ENCODE data around the gene TNFRSF13B. TPM values are rescaled to one million over a fixed set of nuclear protein-coding genes. Genes with fewer than 3 reads are reported as not detected.

Gene TNFRSF13B
- total RNA-seq, 1 donor from 2014 or later = not detected

GRCh38 chr17:16926571-16927451, 45.1 kb downstream of the TNFRSF13B start:
- Histone ChIP-seq H3K27me3 (ENCODE audit: control insufficient read depth, insufficient read depth, low read length) (peaks cover 2% of the 10 kb centered on the region), H3K36me3 (ENCODE audit: control insufficient read depth, insufficient read depth, low read length) (no peaks in the 10 kb centered on the region), H3K4me3 (ENCODE audit: low read depth, low read length) (no peak overlapping the region)
- no peak for DNase-seq (ENCODE audit: low read depth)
- TF ChIP-seq CTCF (IDR thresholded peaks at IDR 0.05; ENCODE audit: insufficient read depth, low read length, poor library complexity, severe bottlenecking) = no peak

DNA sequence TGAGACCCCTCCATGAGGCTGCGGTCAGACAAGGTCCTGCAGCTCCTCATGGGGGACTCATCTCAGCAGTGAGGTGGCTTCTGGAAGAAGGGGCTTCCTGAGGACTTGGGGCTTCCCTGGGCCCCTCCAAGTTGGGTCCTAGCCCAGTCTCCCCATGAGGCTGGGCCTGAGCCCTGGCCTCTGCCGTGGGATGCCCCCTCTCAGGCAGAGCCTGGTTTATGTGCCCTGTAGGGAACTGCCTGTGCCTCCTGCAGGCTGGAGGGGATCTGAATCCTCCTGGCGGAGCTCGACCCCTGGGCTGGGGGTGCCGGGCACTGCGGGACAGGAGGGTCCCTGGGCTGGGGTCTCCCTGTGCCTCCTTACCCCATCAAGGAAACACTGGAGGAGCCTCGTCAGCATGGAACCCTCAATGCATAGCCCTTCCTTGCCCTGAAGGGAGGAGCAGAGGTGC, 45.8 kb downstream of the TNFRSF13B start:
- Histone ChIP-seq H3K4me3 (ENCODE audit: low read depth, low read length) (no peak overlapping the region), H3K36me3 (ENCODE audit: control insufficient read depth, insufficient read depth, low read length) (no peaks in the 10 kb centered on the region), H3K27me3 (ENCODE audit: control insufficient read depth, insufficient read depth, low read length) (peaks cover 2% of the 10 kb centered on the region)
- DNase-seq (ENCODE audit: low read depth) = no peak
- no peak for TF ChIP-seq CTCF (IDR thresholded peaks at IDR 0.05; ENCODE audit: insufficient read depth, low read length, poor library complexity, severe bottlenecking)

DNA sequence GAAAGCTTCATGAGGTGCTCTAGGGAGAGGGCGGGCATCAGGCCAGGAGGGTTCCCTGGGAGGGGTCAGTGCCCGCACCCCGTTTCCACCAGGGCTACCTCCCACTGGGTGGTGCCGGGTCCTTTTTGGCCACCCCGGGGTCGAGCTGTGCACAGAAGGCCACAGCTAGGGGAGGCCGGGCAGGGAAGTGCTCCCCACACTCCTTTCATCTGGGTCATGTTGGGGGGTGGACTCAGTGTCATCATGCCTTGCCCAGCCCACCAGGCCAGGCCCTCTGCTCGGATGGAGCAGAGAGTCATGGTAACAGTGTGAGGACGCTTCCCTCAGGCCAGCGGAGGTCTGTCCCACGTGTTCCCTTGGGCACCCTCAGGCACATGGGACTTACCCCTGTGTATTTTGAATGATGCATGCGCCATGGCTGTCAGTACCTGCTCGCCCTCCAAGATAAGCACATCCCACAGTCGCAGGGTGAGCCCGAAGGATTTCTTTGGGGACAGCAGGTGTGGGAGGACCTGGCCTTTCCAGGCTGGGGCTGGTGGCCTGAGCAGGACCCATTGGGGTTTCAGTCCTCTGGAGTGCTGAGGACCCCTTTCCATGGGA, 46.4 kb downstream of the TNFRSF13B start:
- peaks cover 3% of the 10 kb centered on the region for H3K27me3 ChIP-seq (ENCODE audit: control insufficient read depth, insufficient read depth, low read length)
- no peak for TF ChIP-seq CTCF (IDR thresholded peaks at IDR 0.05; ENCODE audit: insufficient read depth, low read length, poor library complexity, severe bottlenecking)
- no peak overlapping the region for H3K4me3 ChIP-seq (ENCODE audit: low read depth, low read length)

DNA sequence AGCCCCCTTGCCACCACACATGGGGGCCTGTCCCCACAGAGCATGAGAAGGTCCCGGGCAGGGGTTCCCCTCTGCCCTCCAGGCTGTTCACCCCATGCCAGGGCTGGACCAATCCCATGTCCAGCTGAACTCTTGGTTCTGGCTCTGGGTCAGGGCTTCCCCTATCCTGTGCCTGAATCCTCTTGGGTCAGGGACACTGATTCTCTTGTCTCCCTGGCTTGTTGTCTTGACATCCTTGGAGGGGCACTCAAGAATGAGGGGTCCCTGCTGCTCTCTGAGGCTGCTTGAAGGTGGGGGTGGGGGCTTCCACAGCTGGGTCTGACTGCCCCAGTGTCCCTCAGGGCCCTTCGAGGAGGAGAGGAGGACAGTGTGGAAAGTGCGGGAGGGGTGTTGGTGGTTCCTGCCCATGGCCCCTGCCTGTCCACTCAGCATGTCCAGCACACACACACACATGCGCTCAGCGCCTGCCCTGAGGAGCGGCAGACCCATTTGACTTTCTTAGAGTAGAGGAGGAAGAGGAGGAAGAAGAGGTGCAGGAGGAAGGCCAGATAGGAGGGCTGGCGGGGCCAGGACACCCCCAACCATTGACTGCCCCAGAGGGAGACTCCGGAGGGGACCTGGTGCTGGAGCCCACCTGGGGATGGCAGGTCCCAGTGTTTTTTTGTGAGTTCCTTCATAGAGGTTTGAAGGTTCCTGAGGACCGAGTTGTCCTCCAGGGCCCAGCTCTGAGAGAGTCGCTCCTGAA, 47.0 kb downstream of the TNFRSF13B start:
- H3K4me3 ChIP-seq (ENCODE audit: low read depth, low read length) = no peak overlapping the region
- H3K27me3 ChIP-seq (ENCODE audit: control insufficient read depth, insufficient read depth, low read length) = peaks cover 3% of the 10 kb centered on the region
- DNase-seq (ENCODE audit: low read depth) = no peak
- TF ChIP-seq CTCF (IDR thresholded peaks at IDR 0.05; ENCODE audit: insufficient read depth, low read length, poor library complexity, severe bottlenecking) = no peak
- H3K36me3 ChIP-seq (ENCODE audit: control insufficient read depth, insufficient read depth, low read length) = no peaks in the 10 kb centered on the region

More for the DNA sequence above, 46.4 kb downstream of the TNFRSF13B start:
- H3K36me3 ChIP-seq (ENCODE audit: control insufficient read depth, insufficient read depth, low read length) = no peaks in the 10 kb centered on the region
- DNase-seq (ENCODE audit: low read depth) = no peak

GRCh38 chr17:16923904-16924695, 47.8 kb downstream of the TNFRSF13B start:
- H3K4me3 ChIP-seq (ENCODE audit: low read depth, low read length) = no peak overlapping the region
- H3K36me3 ChIP-seq (ENCODE audit: control insufficient read depth, insufficient read depth, low read length) = no peaks in the 10 kb centered on the region
- no peak for TF ChIP-seq CTCF (IDR thresholded peaks at IDR 0.05; ENCODE audit: insufficient read depth, low read length, poor library complexity, severe bottlenecking)
- H3K27me3 ChIP-seq (ENCODE audit: control insufficient read depth, insufficient read depth, low read length) = peaks cover 3% of the 10 kb centered on the region
- DNase-seq (ENCODE audit: low read depth) = no peak
